Suprapubic skin (tissue), 4 donors: Measurements from ENCODE around the gene RAB12. TPM values are rescaled to one million over a fixed set of nuclear protein-coding genes. Genes with fewer than 3 reads are reported as not detected.

ENCODE experiments used
- DNase-seq, 2 donors: peaks; one replicate each; pipeline ENCODE4 v3.0.0-alpha.2; 2019; ENCODE audit warnings: low spot score in 2 of 2
- H3K27ac ChIP-seq: fragments of 200-600 bp; sonication (generic); one replicate; pipeline ENCODE4 v1.5.1; 2019
- H3K27me3 ChIP-seq: fragments of 200-600 bp; sonication (generic); one replicate; pipeline ENCODE4 v1.5.1; 2019
- H3K36me3 ChIP-seq: fragments of 200-600 bp; sonication (generic); one replicate; pipeline ENCODE4 v1.5.1; 2019
- H3K4me1 ChIP-seq: fragments of 200-600 bp; sonication (generic); one replicate; pipeline ENCODE4 v1.5.1; 2019
- H3K4me3 ChIP-seq: fragments of 200-600 bp; sonication (generic); one replicate; pipeline ENCODE4 v1.5.1; 2019; ENCODE audit warnings: mild to moderate bottlenecking
- H3K9me3 ChIP-seq: fragments of 200-600 bp; sonication (generic); one replicate; pipeline ENCODE4 v1.5.1; 2019
- EP300 ChIP-seq: sonication (generic); formaldehyde crosslinking; IDR thresholded peaks from one replicate; pipeline ENCODE4 v1.6.1; 2017; ENCODE audit warnings: antibody characterized with exemption
- POLR2A ChIP-seq, 2 donors: fragments of 450-650 bp; IDR thresholded peaks; one replicate each; pipeline ENCODE4 v1.6.1; 2017; ENCODE audit warnings: antibody characterized with exemption in 2 of 2, mild to moderate bottlenecking in 2 of 2, moderate library complexity in 2 of 2
- POLR2AphosphoS5 ChIP-seq, 3 donors: sonication (generic); formaldehyde crosslinking; IDR thresholded peaks; one replicate each; pipeline ENCODE4 v1.6.1; 2017; ENCODE audit warnings: antibody characterized with exemption in 3 of 3
- WGBS: methylation state at CpG from one replicate; pipeline ENCODE4 v1.1.5; 2018; 5-methylcytosine and 5-hydroxymethylcytosine counted together
- total RNA-seq, 4 donors: library from RNA; depleted of rRNA; stranded (reverse); fragments of >200 nt; gene quantifications; one replicate each; pipeline ENCODE4 v1.1.0, GENCODE V29; 2016
- TF ChIP-seq, protein P1 (sequence below), 2 donors: fragments of 200-600 bp in 1 of 2; fragments of 450-650 bp in 1 of 2; sonication (generic) in 1 of 2; IDR thresholded peaks; one replicate each; pipeline ENCODE4 v1.5.1; 2016 to 2019; ENCODE audit warnings: antibody characterized with exemption in 2 of 2, mild to moderate bottlenecking in 1 of 2, moderate library complexity in 1 of 2

RAB12 gene
- total RNA-seq, 4 donors from 2014 or later: 48.1 to 64.4 (median 48.7) TPM

DNA sequence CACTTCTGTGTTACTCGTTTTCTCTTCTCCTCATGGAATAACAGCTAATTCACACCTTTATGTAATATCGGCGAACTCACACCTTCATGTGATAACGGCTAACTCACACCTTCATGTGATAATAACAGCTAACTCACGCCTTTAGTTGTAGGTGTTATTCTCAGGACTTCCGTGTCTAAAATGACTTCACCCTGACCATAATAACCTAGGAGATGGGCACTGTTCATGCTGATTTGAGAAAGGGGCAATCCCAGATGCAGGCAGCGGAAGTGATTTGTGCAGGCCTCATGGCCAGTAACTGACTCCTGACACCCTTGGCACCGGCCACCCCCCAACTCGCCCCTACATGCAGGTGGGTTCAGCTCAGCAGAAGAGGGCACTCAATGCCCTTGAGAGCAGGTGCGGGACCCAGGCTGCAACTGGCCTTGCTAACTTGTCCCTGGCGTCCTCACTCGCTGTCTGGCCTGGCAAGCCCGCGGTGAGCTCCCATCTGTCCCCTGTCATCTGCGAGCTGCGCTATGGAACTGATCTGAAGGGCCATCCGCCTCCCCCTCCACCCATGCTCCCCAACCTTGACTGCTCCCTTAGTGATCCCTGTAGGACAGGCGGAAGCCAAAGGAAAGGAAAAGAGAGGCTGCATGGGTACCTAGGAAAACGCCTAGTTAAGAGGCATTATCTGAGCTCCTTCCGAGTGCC lies 53.5 kb downstream of the RAB12 start:
- no peaks in the 10 kb centered on the region for H3K9me3 ChIP-seq
- DNase-seq: no peak
- no peak overlapping the region for H3K27ac ChIP-seq
- 87% methylated on average over 20 of the region's 20 CpGs for WGBS
- TF ChIP-seq EP300 (no peak), POLR2A (IDR thresholded peaks at IDR 0.05) (no peak), POLR2AphosphoS5 (IDR thresholded peaks at IDR 0.05) (no peak)
- TF ChIP-seq, protein P1, sequence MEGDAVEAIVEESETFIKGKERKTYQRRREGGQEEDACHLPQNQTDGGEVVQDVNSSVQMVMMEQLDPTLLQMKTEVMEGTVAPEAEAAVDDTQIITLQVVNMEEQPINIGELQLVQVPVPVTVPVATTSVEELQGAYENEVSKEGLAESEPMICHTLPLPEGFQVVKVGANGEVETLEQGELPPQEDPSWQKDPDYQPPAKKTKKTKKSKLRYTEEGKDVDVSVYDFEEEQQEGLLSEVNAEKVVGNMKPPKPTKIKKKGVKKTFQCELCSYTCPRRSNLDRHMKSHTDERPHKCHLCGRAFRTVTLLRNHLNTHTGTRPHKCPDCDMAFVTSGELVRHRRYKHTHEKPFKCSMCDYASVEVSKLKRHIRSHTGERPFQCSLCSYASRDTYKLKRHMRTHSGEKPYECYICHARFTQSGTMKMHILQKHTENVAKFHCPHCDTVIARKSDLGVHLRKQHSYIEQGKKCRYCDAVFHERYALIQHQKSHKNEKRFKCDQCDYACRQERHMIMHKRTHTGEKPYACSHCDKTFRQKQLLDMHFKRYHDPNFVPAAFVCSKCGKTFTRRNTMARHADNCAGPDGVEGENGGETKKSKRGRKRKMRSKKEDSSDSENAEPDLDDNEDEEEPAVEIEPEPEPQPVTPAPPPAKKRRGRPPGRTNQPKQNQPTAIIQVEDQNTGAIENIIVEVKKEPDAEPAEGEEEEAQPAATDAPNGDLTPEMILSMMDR (IDR thresholded peaks at IDR 0.05): no peak
- no peak overlapping the region for H3K4me3 ChIP-seq
- no peaks in the 10 kb centered on the region for H3K4me1 ChIP-seq
- no peaks in the 10 kb centered on the region for H3K27me3 ChIP-seq
- H3K36me3 ChIP-seq: no peaks in the 10 kb centered on the region

DNA sequence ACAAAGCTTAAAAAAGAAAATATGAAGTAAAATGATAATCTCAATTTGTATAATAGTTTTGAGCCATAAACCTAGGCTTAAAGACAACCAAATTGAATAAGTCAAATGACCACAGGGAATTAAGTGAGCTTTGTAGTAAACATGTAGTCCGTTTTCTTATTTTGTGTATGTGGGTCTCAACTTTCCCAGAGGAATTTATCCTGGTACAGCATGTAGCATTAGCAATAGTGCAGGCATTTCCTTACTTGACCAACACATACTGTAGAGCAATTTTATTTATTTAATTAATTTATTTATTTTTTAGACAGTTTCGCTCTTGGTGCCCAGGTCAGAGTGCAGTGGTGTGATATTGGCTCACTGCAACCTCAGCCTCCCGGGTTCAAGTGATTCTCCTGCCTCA lies 58.6 kb downstream of the RAB12 start:
- no peaks in the 10 kb centered on the region for H3K27me3 ChIP-seq
- H3K4me1 ChIP-seq: no peaks in the 10 kb centered on the region
- WGBS: 90% methylated on average over 3 of the region's 3 CpGs
- no peak for DNase-seq
- H3K27ac ChIP-seq: no peak overlapping the region
- no peak overlapping the region for H3K4me3 ChIP-seq
- H3K9me3 ChIP-seq: no peaks in the 10 kb centered on the region
- TF ChIP-seq POLR2AphosphoS5 (IDR thresholded peaks at IDR 0.05) (no peak), EP300 (no peak), POLR2A (IDR thresholded peaks at IDR 0.05) (no peak)
- TF ChIP-seq, protein P1 (IDR thresholded peaks at IDR 0.05): no peak
- H3K36me3 ChIP-seq: no peaks in the 10 kb centered on the region

DNA sequence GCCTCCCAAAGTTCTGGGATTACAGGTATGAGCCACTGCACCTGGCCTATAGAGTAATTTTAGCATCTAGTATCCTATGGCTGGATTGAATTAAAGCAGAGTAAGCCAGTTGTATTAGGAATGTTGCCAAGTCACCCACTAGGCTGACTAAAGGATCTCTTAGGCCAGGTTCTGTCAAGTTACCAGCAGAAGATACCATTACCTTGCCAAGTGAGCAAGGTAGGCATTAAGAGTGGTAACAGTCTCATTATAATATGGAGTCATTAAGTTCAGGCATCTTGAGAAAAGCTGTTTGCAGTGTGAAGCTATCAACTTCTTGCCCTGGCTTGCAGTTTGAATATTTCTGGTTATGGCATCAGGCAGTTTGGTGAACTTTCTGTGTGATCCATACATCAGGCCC lies 59.1 kb downstream of the RAB12 start:
- H3K27ac ChIP-seq: no peak overlapping the region
- H3K4me1 ChIP-seq: no peaks in the 10 kb centered on the region
- TF ChIP-seq POLR2AphosphoS5 (IDR thresholded peaks at IDR 0.05) (no peak), POLR2A (IDR thresholded peaks at IDR 0.05) (no peak), EP300 (no peak)
- TF ChIP-seq, protein P1 (IDR thresholded peaks at IDR 0.05): no peak
- no peaks in the 10 kb centered on the region for H3K27me3 ChIP-seq
- H3K9me3 ChIP-seq: no peaks in the 10 kb centered on the region
- H3K36me3 ChIP-seq: no peaks in the 10 kb centered on the region
- H3K4me3 ChIP-seq: no peak overlapping the region
- no peak for DNase-seq

DNA sequence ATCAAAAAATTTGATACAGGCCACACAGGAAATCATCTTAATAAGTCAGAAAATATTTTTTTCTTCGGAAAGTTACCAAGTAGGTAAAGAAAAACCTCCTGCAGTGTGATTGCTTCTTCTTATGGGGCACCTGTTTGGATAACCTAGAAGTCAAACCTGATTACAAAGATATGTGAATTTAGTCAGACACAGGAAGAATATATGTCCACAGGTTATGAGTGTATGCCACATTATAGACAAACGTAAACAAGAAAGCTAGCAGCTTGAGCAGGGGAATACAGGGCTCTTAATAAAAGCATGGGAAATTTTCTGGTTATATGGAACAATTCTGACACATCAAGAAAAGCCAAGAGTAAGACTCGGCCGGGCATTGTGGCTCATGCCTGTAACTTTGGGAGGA lies 60.3 kb downstream of the RAB12 start:
- no peaks in the 10 kb centered on the region for H3K27me3 ChIP-seq
- no peaks in the 10 kb centered on the region for H3K36me3 ChIP-seq
- H3K27ac ChIP-seq: no peak overlapping the region
- 68% methylated on average over 4 of the region's 4 CpGs for WGBS
- no peak overlapping the region for H3K4me3 ChIP-seq
- no peak for DNase-seq
- H3K4me1 ChIP-seq: no peaks in the 10 kb centered on the region
- TF ChIP-seq POLR2AphosphoS5 (IDR thresholded peaks at IDR 0.05): no peak
- no peak for TF ChIP-seq EP300
- TF ChIP-seq, protein P1 (IDR thresholded peaks at IDR 0.05): no peak
- no peak for TF ChIP-seq POLR2A (IDR thresholded peaks at IDR 0.05)
- H3K9me3 ChIP-seq: no peaks in the 10 kb centered on the region

DNA sequence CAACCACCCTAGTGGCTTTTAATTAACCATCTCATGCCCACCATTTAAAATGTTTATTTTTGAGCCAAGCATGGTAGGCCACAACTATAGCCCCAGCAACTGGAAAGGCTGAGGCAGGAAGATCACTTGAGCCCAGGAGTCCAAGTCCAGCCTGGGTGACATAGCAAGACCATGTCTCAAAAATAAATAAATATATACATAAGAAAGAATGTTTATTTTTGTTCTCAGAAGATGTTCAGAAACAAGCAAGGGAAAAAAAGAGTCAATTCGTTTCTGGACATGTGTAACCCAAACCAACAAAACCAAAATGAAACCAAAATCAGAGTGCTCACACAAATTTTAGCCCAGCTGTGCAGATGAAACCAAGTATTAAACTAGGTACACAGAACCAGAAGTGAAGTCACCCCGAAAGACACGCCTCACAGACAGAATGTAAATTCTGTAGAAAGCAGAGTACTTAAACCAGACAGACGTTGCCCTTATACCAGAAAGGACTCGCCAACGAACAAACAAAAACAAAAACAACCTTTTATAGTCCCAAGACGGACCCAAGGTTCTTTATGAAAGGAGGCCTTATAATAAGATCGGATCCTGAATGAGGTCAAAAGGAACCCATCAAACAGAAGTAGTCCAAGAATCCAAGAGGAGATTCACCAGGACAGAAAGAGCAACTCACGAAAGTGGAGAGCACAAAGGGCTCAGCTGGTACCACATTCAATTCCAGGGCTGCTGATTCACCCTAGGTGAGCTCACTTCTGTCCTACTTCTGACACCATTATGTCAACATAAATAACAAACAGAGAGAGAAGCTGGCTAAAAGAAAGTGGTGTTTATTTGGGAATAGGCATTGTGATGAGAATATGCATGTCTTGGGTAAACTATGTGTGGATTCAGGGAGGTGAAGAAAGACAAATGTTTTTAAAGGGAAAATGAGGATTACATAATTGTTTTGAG lies 64.3 kb downstream of the RAB12 start:
- DNase-seq: no peak

More for the DNA sequence above, 64.3 kb downstream of the RAB12 start:
- 92% methylated on average over 9 of the region's 9 CpGs for WGBS
- H3K9me3 ChIP-seq: no peaks in the 10 kb centered on the region
- no peaks in the 10 kb centered on the region for H3K36me3 ChIP-seq
- TF ChIP-seq, protein P1 (IDR thresholded peaks at IDR 0.05): no peak
- TF ChIP-seq POLR2AphosphoS5 (IDR thresholded peaks at IDR 0.05) (no peak), POLR2A (IDR thresholded peaks at IDR 0.05) (no peak), EP300 (no peak)
- H3K4me3 ChIP-seq: no peak overlapping the region
- H3K27me3 ChIP-seq: no peaks in the 10 kb centered on the region
- no peaks in the 10 kb centered on the region for H3K4me1 ChIP-seq
- H3K27ac ChIP-seq: no peak overlapping the region
